ENCODE results near the gene FAM3A.

GRCh38 chrX:154534526-154535322, 18.7 kb upstream of the FAM3A start:
- TF ChIP-seq GATA2 (IDR thresholded peaks at IDR 0.05; ENCODE audit: low read depth, low read length) (no peak), GATA3 (IDR thresholded peaks at IDR 0.05; ENCODE audit: low read depth, low read length) (no peak)
